Hematopoietic multipotent progenitor cell treated with erythropoietin and hydrocortisone succinate and interleukin-3 and kit ligand, for 8 days (in vitro differentiated cells): ENCODE measurements around the gene GTPBP4.
"Not testable (repeated sequence)": the region's sequence is repeated elsewhere in the genome, so short reads cannot be mapped to it uniquely, and the experiment has no call there.

Source experiments
- DNase-seq: peaks from one replicate; pipeline ENCODE4 v3.0.0-alpha.2; 2015

GTPBP4 gene

DNA sequence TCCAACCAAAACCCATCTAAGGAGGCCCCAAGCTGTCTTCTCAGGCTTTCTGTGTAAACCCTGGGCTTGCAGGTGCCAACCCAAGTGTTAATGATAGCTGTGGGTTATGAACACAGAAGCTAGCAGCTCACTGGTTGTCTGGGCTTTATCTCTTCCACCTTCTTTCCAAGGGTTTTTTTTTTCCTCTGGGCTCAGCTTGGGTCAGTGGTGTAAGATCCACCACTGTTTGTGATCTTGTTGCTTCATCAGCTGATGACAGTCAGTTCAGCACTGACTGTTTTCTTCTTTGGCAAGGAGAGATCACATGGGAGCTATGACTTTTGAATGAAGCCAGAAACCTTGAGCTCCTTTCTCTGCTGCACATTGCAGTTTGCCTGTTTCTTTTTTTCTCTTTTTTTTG, 4.6 kb downstream of the GTPBP4 start:
- DNase-seq = peak; percentile 37

GRCh38 chr10:994836-995558, 6.8 kb downstream of the GTPBP4 start:
- no peak for DNase-seq

DNA sequence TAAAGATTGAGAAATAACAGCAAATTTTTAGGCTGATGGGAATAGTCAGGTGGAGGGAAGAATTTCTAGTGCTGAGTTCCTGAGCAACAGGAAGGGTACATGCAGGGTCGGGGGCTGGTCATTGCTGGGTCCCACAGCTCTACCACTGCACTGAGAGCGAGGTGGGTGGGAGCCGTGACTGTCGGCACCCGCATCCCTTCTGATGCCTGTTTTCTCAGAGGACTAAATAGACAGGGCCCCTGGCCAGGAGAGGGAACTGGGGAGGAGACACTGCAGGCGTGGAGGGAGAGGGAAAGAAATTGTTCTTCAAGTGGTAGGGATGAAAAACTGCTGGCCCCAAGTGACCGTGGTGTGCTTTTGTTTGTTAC, 7.3 kb downstream of the GTPBP4 start:
- DNase-seq = no peak

- no peak for DNase-seq
Measured at GRCh38 chr10:996031-996430, 7.8 kb downstream of the GTPBP4 start.

DNA sequence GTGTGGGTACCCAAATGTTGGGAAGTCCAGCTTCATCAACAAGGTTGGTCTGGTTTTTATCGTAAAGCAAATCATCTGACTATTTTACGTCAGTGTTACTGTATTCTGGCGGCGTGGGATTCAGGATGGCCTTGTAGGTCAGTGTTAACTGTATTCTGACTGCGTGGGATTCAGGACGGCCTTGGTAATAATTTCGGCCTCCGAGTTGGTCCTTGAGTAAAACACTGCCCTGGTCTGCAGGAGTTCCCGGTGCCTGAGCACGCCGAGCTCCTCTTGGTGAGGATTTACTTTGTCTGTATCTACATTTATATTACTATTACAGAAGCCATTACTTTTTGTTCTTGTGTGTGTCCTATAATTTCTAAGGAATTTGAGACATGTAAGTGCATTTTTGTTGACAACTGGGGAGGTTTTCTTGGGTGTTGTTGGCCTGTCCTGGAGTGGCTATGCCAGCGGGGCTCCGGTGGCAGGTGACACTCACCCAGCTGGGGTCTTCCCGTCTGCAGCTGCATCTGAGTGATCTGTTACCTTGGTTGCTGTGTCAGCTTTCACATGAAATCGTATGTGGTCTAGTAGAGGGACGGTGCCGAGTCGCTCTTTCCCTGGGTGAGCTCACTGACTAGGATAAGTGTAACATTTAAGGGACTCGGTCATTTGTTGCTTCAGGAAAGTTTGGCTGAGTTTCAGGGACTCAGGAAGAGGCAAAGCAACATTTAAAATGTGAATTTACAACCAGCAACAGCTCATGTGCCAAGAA, 9.2 kb downstream of the GTPBP4 start:
- no peak for DNase-seq

DNA sequence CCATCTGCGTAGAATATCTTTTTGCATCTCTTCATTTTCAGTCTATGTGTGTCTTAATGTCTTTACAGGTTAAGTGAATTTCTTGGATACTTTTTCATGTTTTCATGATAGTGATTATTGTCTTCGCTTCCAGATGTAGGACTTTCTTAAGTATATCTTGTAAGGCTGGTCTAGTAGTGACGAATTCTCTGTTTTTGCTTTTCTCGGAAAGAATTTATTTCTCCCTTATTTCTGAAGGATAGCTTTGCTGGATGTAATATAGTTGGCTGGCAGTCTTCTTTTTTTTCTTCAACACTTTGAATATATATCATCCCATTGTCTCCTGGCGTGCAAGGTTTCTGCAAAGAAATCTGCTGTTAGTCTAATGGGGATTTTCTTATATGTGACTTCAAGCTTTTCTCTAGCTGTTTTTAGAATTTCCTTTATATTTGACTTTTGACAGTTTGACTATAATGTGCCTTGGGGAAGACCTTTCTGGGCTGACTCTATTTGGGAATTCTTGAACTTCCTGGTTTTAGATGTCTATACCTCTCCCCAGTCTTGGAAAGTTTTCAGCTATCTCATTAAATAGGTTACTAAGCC, 14.3 kb downstream of the GTPBP4 start:
- DNase-seq = no peak

GRCh38 chr10:1003884-1004670, 15.8 kb downstream of the GTPBP4 start:
- DNase-seq = peak; percentile 22

DNA sequence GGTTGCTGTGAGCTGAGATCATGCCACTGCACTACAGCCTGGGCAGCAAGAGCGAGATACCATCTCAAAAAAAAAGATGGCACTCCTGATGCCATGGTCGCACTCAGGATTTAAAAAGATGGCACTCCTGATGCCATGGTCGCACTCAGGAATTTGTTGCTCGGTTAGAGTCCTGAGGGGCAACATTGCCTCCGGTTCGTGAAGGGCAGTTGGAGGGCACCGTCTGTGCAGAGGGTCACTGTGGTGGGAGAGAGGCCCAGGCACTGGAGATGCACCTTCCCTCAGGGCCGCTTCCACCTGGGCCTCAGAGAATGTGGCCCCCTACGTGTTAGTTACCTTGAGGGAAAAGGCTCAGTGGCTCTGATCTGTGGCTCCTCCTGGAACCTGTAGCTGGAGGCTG, 18.3 kb downstream of the GTPBP4 start:
- no peak for DNase-seq

GRCh38 chr10:1007583-1007982, 19.3 kb downstream of the GTPBP4 start:
- no peak for DNase-seq

- DNase-seq = peak; percentile 84
Measured at GRCh38 chr10:1009071-1009494, 20.8 kb downstream of the GTPBP4 start.

DNA sequence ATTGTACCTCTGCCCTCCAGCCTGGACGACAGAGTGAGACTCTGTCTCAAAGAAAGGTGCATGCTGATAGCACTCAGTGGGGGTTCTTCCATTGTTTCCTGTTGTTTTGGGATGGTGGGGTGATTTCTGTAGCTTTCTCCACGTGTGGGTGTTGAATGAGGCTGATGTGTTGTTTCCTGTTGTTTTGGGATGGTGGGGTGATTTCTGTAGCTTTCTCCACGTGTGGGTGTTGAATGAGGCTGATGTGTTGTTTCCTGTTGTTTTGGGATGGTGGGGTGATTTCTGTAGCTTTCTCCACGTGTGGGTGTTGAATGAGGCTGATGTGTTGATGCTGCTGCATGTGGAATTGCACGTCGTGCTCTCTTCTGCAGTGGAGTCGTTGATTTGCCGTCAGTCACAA, 21.7 kb downstream of the GTPBP4 start:
- not testable (repeated sequence) for DNase-seq

- no peak for DNase-seq
Measured at GRCh38 chr10:1010703-1011102, 22.5 kb downstream of the GTPBP4 start.

GRCh38 chr10:1011696-1012095, 23.5 kb downstream of the GTPBP4 start:
- DNase-seq = no peak

DNA sequence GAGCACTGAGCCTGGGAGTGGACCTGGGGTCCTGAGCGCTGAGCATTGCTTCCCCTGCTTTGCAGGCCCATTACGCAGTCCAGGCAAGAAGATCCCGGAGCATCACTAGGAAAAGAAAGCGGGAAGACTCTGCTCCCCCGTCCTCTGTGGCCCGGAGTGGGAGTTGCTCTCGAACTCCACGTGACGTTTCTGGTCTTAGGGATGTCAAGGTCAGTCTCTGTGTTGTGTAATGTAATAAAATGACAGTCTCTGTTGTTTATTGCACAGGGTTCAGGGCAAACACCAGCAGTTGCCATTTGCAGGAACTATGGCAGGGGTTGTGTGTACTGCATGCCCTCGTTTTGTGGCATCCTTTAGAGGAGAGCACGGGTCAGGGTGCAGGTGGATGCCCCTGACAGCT, 27.5 kb downstream of the GTPBP4 start:
- no peak for DNase-seq

DNA sequence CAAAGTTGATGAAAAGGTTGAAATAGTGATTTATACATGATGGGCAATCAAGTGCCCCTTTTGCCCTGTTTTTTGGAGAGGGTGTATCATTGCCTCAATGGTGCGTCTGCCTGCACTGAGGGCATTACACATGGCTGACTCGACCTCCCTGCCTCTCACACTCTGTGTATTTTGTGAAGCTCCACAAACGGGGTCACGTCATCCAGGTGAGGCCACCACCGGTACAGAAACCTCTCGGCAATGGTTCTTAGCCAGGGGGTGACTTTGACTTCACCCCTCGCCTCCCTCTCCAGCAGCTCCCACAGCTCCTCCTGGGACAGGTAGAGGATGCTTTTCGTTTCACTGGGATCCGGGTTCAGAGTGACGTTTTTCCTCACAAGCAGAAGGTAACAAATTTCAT, 31.1 kb downstream of the GTPBP4 start:
- no peak for DNase-seq

DNA sequence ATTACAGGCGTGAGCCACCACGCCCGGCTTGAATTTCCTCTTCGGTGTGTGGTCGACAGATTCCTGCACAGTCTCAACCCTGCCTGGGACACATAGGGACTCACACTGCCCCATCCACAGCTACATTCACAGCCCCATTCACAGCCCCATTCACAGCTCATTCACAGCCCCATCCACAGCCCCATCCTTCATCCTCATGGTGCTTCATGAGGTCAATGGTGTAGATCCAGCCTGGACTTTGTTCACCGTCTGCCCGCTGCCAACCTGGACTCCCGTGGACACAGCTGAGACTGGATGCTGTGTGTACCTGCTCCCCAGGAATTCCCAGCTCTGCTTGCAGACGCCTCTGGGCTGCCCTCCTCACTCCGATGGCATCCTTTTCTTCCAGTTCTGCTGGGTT, 32.2 kb downstream of the GTPBP4 start:
- no peak for DNase-seq

DNA sequence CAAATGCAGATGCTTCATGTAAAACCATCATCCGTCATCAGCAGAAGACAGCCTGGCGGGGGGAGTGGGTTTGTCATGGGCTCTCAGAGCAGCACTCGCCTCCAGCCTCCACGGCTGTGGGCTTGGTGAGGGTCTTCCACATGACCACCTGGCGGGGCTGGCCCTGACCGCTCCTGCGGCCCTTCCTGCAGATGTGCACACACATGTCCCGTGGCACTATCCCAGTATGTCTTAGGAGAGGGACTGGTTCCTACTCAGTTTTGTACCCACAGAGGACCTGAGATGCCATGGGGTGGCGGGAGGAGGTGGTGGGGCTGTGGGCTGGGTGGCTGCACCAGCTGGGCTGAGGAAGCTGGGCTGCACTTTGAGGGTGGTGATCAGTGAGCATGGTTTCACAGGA, 32.7 kb downstream of the GTPBP4 start:
- DNase-seq = no peak

DNA sequence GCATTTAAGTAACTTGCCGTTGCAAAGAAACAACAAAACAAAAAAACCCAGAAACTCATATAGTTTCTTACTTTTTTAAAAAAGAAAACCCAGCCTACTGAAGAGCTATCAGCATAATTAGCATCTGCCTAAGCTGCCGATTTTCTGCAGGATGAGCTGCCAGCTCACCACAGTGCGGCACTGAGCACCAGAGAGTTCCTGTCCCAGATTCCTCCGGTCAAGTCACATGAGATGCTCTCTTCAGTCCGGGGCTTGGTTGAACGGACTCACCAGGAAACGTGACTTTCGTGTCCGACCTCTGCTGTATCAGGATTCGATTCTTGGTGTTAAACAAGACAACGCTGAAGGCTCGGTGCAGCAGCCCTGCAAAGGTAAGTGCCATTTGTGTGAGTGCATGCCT, 34.2 kb downstream of the GTPBP4 start:
- DNase-seq = no peak

GRCh38 chr10:1024103-1024502, 35.9 kb downstream of the GTPBP4 start:
- no peak for DNase-seq

- no peak for DNase-seq
Measured at GRCh38 chr10:1025683-1026082, 37.4 kb downstream of the GTPBP4 start, which contains the start of gene IDI2. IDI2 (minus strand) TSS chr10:1025859; CDS start chr10:1024723, 1,136 bp downstream.

- no peak for DNase-seq
Measured at GRCh38 chr10:1026578-1026977, 38.3 kb downstream of the GTPBP4 start.

DNA sequence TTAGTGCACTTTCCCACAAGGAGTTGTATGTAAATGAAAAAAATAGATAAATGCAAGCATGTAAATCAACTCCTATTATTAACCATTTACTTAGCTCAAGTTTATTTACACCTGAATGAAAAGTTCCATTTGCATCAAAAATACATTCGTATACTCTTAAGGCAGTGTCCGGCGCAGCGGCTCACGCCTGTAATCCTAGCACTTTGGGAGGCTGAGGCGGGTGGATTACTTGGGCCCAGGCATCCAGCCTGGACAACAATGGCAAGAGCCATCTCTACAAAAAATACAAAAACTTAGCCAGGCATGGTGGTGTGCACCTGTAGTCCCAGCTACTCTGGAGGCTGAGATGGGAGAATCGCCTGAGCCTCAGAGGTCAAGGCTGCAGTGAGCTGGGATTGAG, 41.6 kb downstream of the GTPBP4 start:
- no peak for DNase-seq

GRCh38 chr10:1033601-1034000, 45.4 kb downstream of the GTPBP4 start:
- no peak for DNase-seq
